Measurements from ENCODE around the gene AURKB. TPM values are rescaled to one million over a fixed set of nuclear protein-coding genes. Genes with fewer than 3 reads are reported as not detected.
A peak's percentile ranks its signal among the peaks of the same experiment; 100 is the strongest.

AURKB gene
- total and polyA plus RNA-seq, 2 of the 13 experiments (the other 11 are each of a cell fraction or from before 2014, with no cell fraction given), result 29.5 to 75.3 TPM

GRCh38 chr17:8158267-8159031, 51.9 kb downstream of the AURKB start (continued):
- TF ChIP-seq PAXIP1 (CRISPR knock-in tag; conservative IDR thresholded peaks at IDR 0.05) (no peak), LCORL (IDR thresholded peaks at IDR 0.05) (no peak), LCORL (CRISPR knock-in tag; IDR thresholded peaks at IDR 0.05) (no peak), ZMAT5 (CRISPR knock-in tag; IDR thresholded peaks at IDR 0.05; ENCODE audit: borderline replicate concordance, low read depth) (no peak), HOXA7 (CRISPR knock-in tag; IDR thresholded peaks at IDR 0.05) (no peak), NPAS2 (CRISPR knock-in tag; IDR thresholded peaks at IDR 0.05; ENCODE audit: borderline replicate concordance) (no peak), EHMT2 (IDR thresholded peaks at IDR 0.05; ENCODE audit: borderline replicate concordance, low read depth, low read length) (no peak), HINFP (CRISPR knock-in tag; IDR thresholded peaks at IDR 0.05; ENCODE audit: low read depth) (no peak), ARID2 (CRISPR knock-in tag; IDR thresholded peaks at IDR 0.05; ENCODE audit: borderline replicate concordance) (no peak), ZNF879 (CRISPR knock-in tag; IDR thresholded peaks at IDR 0.05) (no peak), MIXL1 (CRISPR knock-in tag; IDR thresholded peaks at IDR 0.05) (no peak), ISL2 (CRISPR knock-in tag; IDR thresholded peaks at IDR 0.05) (no peak), RXRB (CRISPR knock-in tag; IDR thresholded peaks at IDR 0.05; ENCODE audit: borderline replicate concordance) (peak; percentile 56), ELF3 (CRISPR knock-in tag; IDR thresholded peaks at IDR 0.05) (peak; percentile 23; the same call in 1 of the 2 replicates), ZBTB33 (CRISPR knock-in tag; IDR thresholded peaks at IDR 0.05) (peak; percentile 48; the same call in 1 of the 2 replicates)

All from HepG2 (cell line).